Activated CD8-positive, alpha-beta T cell treated with anti-CD3 and anti-CD28 coated beads for 36 hours (primary cell): ENCODE measurements around the gene IKZF1. TPM values are rescaled to one million over a fixed set of nuclear protein-coding genes. Genes with fewer than 3 reads are reported as not detected.
A peak's percentile ranks its signal among the peaks of the same experiment; 100 is the strongest.

Experiments
- ATAC-seq: fragments of 200-7000 bp; cut with Tn5 transposase; one replicate; pipeline ENCODE4 v1.10.0; 2021; ENCODE audit warnings: mild to moderate bottlenecking, moderate library complexity
- CTCF ChIA-PET: fragments of 350-600 bp; sonication (Branson Sonifier 250); formaldehyde crosslinking; loops from one replicate; lab custom pipeline; 2021; ENCODE audit warnings: antibody characterized with exemption; lab: Charles Lee
- POLR2A ChIA-PET: fragments of 350-600 bp; sonication (Branson Sonifier 250); formaldehyde crosslinking; loops from one replicate; lab custom pipeline; 2021; ENCODE audit warnings: antibody characterized with exemption; lab: Charles Lee
- DNase-seq: peaks from one replicate; pipeline ENCODE4 v3.0.0-alpha.2; 2020
- H3K27ac Mint-ChIP-seq: one replicate; pipeline ENCODE4 v1.8.0; 2021; ENCODE audit warnings: mild to moderate bottlenecking, mixed read lengths
- H3K27me3 Mint-ChIP-seq: one replicate; pipeline ENCODE4 v1.8.0; 2021; ENCODE audit warnings: mixed read lengths
- H3K36me3 Mint-ChIP-seq: one replicate; pipeline ENCODE4 v1.8.0; 2021; ENCODE audit warnings: low read depth, mixed read lengths
- H3K4me1 Mint-ChIP-seq: one replicate; pipeline ENCODE4 v1.8.0; 2021; ENCODE audit warnings: low read depth, mixed read lengths
- H3K4me3 Mint-ChIP-seq: one replicate; pipeline ENCODE4 v1.8.0; 2021; ENCODE audit warnings: mild to moderate bottlenecking, moderate library complexity, mixed read lengths
- H3K9me3 Mint-ChIP-seq: one replicate; pipeline ENCODE4 v1.8.0; 2021; ENCODE audit warnings: mixed read lengths
- intact Hi-C: fragments of 100-400 bp; cut with micrococcal nuclease; formaldehyde crosslinking; loops from one replicate; pipeline ENCODE4 v1.10.0; 2022
- total RNA-seq, 2 experiments: library from RNA; stranded (reverse); gene quantifications; one replicate each; pipeline ENCODE4 v1.2.3, GENCODE V29; 2021
- TF ChIP-seq, protein P1 (sequence below): fragments of 200-600 bp; IDR thresholded peaks from one replicate; pipeline ENCODE4 v1.8.0; 2022; ENCODE audit warnings: antibody characterized with exemption, mild to moderate bottlenecking

IKZF1 gene
- total RNA-seq, 2 experiments from 2014 or later: 277 to 295 TPM

DNA sequence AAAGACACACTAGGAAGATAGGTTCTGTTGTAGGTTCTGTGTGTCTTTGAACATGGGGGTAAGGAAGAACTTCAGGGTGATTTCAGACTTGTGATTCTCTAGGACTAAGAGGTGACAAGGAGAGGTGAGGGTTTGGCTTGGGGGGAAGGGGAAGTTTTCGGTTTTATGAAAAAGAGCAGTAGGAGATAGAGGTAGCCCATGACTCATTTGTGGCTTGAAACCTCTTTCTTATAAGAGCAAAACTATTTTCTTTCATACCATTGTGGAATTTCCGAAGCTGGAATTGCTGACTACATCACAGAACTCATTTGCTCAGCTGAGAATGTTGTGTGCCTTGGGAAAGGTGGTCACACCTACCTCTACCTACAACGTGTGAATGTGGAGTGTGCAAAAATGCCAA lies 39.6 kb upstream of the IKZF1 start:
- intact Hi-C loops: loop anchor here (2.0 to 10.0 kb wide), 4 partner anchors 38 to 120 kb away; no protein-coding TSS in a partner anchor
- TF ChIP-seq, protein P1, sequence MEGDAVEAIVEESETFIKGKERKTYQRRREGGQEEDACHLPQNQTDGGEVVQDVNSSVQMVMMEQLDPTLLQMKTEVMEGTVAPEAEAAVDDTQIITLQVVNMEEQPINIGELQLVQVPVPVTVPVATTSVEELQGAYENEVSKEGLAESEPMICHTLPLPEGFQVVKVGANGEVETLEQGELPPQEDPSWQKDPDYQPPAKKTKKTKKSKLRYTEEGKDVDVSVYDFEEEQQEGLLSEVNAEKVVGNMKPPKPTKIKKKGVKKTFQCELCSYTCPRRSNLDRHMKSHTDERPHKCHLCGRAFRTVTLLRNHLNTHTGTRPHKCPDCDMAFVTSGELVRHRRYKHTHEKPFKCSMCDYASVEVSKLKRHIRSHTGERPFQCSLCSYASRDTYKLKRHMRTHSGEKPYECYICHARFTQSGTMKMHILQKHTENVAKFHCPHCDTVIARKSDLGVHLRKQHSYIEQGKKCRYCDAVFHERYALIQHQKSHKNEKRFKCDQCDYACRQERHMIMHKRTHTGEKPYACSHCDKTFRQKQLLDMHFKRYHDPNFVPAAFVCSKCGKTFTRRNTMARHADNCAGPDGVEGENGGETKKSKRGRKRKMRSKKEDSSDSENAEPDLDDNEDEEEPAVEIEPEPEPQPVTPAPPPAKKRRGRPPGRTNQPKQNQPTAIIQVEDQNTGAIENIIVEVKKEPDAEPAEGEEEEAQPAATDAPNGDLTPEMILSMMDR: no peak
- ATAC-seq (peak; percentile 29), DNase-seq (peak; percentile 72)
- H3K36me3 Mint-ChIP-seq: peaks cover 5% of the 10 kb centered on the region
- H3K27ac Mint-ChIP-seq: peak overlapping the region; percentile 92
- H3K9me3 Mint-ChIP-seq: no peaks in the 10 kb centered on the region
- POLR2A ChIA-PET: interaction anchor here (0.6 to 9.7 kb wide), 24 partner anchors 9 to 147 kb away, joined by 3 to 133 read pairs (median 4); partner anchors contain the start of gene IKZF1
- peaks cover 95% of the 10 kb centered on the region for H3K4me1 Mint-ChIP-seq
- H3K4me3 Mint-ChIP-seq: peak overlapping the region; percentile 63
- CTCF ChIA-PET: interaction anchor here (0.9 to 9.1 kb wide), 9 partner anchors 9 to 104 kb away, joined by 3 to 77 read pairs (median 4); no protein-coding TSS in a partner anchor
- H3K27me3 Mint-ChIP-seq: no peaks in the 10 kb centered on the region

DNA sequence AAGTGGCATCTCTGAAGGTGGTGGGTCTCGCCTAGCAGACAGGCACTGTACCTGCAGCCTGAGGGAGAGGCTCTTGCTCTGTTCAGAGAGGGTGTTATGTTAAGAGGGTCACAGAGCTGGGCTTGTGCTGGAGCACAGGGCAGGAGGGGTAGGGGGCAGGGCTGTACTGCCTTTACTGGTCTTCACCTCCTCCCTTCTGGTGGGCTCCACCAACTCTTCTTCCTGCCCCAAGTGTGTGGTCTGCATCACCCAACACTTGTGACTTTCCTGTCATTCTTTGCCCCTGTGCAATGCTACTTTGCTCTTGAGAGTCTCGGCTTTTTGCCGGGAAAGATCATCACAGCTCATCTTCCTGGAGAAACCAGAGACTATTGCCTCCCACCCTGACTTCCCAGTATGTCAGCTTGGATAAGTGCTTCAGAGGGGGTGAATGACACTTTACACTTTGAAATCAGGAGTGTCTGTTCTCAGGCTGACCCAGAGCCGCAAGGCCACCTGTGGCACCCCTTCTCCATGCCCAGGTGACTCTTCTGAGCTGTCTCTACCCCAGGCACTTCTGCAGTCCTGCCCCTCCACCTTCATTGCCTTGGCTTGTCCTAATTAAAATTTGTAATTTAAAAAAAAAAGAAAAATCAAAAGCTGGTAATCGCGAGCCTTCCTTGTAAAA lies 38.4 kb upstream of the IKZF1 start:
- POLR2A ChIA-PET: interaction anchor here (0.8 to 9.7 kb wide), 27 partner anchors 8 to 130 kb away, joined by 3 to 133 read pairs (median 5); partner anchors contain the start of gene IKZF1
- Mint-ChIP-seq H3K27ac (peak overlapping the region; percentile 92), H3K9me3 (peaks cover 2% of the 10 kb centered on the region), H3K4me3 (peak overlapping the region; percentile 63), H3K36me3 (peaks cover 11% of the 10 kb centered on the region), H3K27me3 (no peaks in the 10 kb centered on the region), H3K4me1 (peaks cover 95% of the 10 kb centered on the region)
- CTCF ChIA-PET: interaction anchor here (0.7 to 9.1 kb wide), 16 partner anchors 8 to 152 kb away, joined by 3 to 77 read pairs (median 4); no protein-coding TSS in a partner anchor
- TF ChIP-seq, protein P1: no peak
- intact Hi-C loops: loop anchor here (2.0 to 10.0 kb wide), 4 partner anchors 39 to 121 kb away; no protein-coding TSS in a partner anchor
- ATAC-seq (peak; percentile 40), DNase-seq (peak; percentile 73)

DNA sequence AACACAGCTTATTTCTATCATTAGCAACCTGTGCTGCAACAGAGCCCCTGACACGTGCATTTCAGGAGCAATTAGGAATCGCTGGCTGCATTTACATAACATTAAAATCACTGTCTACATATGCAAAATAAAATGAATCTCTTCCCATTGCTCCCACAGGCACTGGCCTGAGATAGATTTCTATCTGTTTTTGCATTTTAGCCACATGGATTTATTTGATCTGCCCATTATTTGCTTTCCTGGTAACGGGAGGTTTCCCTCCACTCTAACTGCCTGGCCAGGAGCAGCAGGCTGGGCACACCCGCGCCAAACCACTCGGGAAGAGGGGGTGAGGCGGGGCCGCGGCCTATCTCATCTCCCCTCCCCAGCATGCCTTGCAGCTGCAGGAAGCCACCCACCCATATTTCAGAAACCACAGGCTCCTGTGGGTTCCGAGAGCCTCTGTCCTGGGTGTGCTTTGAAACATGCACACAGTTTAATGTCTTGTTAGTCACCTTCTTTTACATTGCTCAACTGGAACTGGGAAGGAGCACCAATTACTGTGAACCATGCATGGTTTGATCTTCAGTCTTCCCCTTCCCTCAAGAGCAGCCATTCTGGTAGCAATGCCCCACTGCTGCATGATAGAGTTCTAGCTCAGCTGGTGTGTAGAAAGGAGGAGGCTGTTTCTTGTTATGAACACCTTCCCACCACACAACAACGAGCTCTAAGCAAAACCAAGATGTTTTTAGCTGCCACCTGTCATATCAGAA lies 37.7 kb upstream of the IKZF1 start:
- DNase-seq (peak; percentile 92), ATAC-seq (peak; percentile 62)
- peaks cover 13% of the 10 kb centered on the region for H3K36me3 Mint-ChIP-seq
- TF ChIP-seq, protein P1: no peak
- no peaks in the 10 kb centered on the region for H3K27me3 Mint-ChIP-seq
- H3K4me1 Mint-ChIP-seq: peaks cover 93% of the 10 kb centered on the region
- POLR2A ChIA-PET: interaction anchor here (0.7 to 9.7 kb wide), 27 partner anchors 9 to 130 kb away, joined by 3 to 133 read pairs (median 5); partner anchors contain the start of gene IKZF1
- CTCF ChIA-PET: interaction anchor here (0.7 to 9.1 kb wide), 21 partner anchors 8 to 174 kb away, joined by 3 to 77 read pairs (median 4); no protein-coding TSS in a partner anchor
- H3K27ac Mint-ChIP-seq: peak overlapping the region; percentile 92
- peaks cover 2% of the 10 kb centered on the region for H3K9me3 Mint-ChIP-seq
- intact Hi-C loops: loop anchor here (1.0 to 10.0 kb wide), 4 partner anchors 39 to 122 kb away; no protein-coding TSS in a partner anchor
- H3K4me3 Mint-ChIP-seq: peak overlapping the region; percentile 63

DNA sequence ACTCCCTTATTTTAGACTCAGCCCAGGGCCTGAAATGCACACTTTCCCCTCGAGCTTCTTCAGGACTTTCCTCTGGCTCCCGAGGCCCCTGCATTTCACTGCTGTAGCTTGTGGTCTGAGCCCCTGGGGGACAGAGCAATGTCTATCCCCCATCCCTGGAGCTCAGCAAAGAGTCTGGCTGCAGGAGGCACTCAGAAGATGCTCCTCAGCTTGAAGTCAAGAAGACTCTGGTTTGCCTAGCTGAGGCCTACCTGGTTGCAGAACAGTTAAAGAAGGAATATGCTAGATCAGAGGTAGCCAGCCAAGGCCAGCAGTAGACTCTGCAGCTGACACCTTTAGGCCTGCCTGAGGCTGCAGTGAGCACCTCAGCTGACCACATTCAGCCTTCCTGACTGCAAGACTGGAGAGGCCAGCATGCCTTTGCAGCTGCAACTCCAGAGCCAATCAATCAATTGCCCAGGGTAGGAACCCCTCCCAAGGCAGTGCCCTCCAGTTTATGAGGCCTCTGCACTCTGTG lies 36.9 kb upstream of the IKZF1 start:
- TF ChIP-seq, protein P1: no peak
- H3K9me3 Mint-ChIP-seq: peaks cover 2% of the 10 kb centered on the region
- H3K4me3 Mint-ChIP-seq: peak overlapping the region; percentile 63
- peak overlapping the region; percentile 92 for H3K27ac Mint-ChIP-seq
- no peak for ATAC-seq
- POLR2A ChIA-PET: interaction anchor here (0.8 to 9.7 kb wide), 17 partner anchors 8 to 100 kb away, joined by 3 to 133 read pairs (median 5); partner anchors contain the start of gene IKZF1
- peaks cover 13% of the 10 kb centered on the region for H3K36me3 Mint-ChIP-seq
- no peak for DNase-seq
- CTCF ChIA-PET: interaction anchor here (0.7 to 9.1 kb wide), 16 partner anchors 8 to 175 kb away, joined by 3 to 77 read pairs (median 4); no protein-coding TSS in a partner anchor
- H3K27me3 Mint-ChIP-seq: no peaks in the 10 kb centered on the region
- intact Hi-C loops: loop anchor here (1.0 to 10.0 kb wide), 4 partner anchors 39 to 123 kb away; no protein-coding TSS in a partner anchor
- peaks cover 90% of the 10 kb centered on the region for H3K4me1 Mint-ChIP-seq
